Tibial nerve (tissue), 4 donors: Measurements from ENCODE around the gene IFITM10. TPM values are rescaled to one million over a fixed set of nuclear protein-coding genes. Genes with fewer than 3 reads are reported as not detected.

Experiments
- DNase-seq, 2 donors: peaks; one replicate each; pipeline ENCODE4 v3.0.0-alpha.2; 2019; ENCODE audit warnings: low spot score in 2 of 2
- H3K27ac ChIP-seq, 4 donors: fragments of 200-600 bp; sonication (generic) in 3 of 4; one replicate each; pipeline ENCODE4 v1.5.1; 2017 to 2019; ENCODE audit warnings: mild to moderate bottlenecking in 1 of 4
- H3K27me3 ChIP-seq, 2 donors: fragments of 200-600 bp; sonication (generic) in 1 of 2; one replicate each; pipeline versions ENCODE4 v1.5.1 to v1.6.0; 2017 to 2019
- H3K36me3 ChIP-seq, 3 donors: fragments of 200-600 bp; sonication (generic); one replicate each; pipeline ENCODE4 v1.5.1; 2018 to 2019
- H3K4me1 ChIP-seq, 4 donors: fragments of 200-600 bp; sonication (generic) in 3 of 4; one replicate each; pipeline ENCODE4 v1.5.1; 2017 to 2019
- H3K4me3 ChIP-seq, 4 donors: fragments of 200-600 bp; sonication (generic) in 3 of 4; one replicate each; pipeline ENCODE4 v1.5.1; 2017 to 2019; ENCODE audit warnings: mild to moderate bottlenecking in 1 of 4, moderate library complexity in 1 of 4
- H3K9me3 ChIP-seq, 4 donors: fragments of 200-600 bp; sonication (generic) in 3 of 4; one replicate each; pipeline ENCODE4 v1.5.1; 2017 to 2019
- CTCF ChIP-seq, 5 experiments: fragments of 200-600 bp in 3 of 5; fragments of 450-650 bp in 2 of 5; sonication (generic) in 3 of 5; IDR thresholded peaks; one replicate each; pipeline ENCODE4 v1.5.1; 2016 to 2019; ENCODE audit warnings: antibody characterized with exemption in 5 of 5, mild to moderate bottlenecking in 3 of 5, moderate library complexity in 2 of 5
- EP300 ChIP-seq, 2 donors: sonication (generic); formaldehyde crosslinking; IDR thresholded peaks; one replicate each; pipeline ENCODE4 v1.6.1; 2017; ENCODE audit warnings: antibody characterized with exemption in 2 of 2, mild to moderate bottlenecking in 1 of 2
- POLR2A ChIP-seq, 2 donors: fragments of 450-650 bp; IDR thresholded peaks; one replicate each; pipeline ENCODE4 v1.6.1; 2017; ENCODE audit warnings: antibody characterized with exemption in 2 of 2, mild to moderate bottlenecking in 2 of 2, moderate library complexity in 2 of 2
- WGBS, 2 donors: methylation state at CpG; one replicate each; pipeline ENCODE4 v1.1.5; 2018; 5-methylcytosine and 5-hydroxymethylcytosine counted together
- total RNA-seq, 4 donors: library from RNA; depleted of rRNA; stranded (reverse); fragments of >200 nt; gene quantifications; one replicate each; pipeline ENCODE4 v1.1.0, GENCODE V29; 2016

IFITM10 gene
- total RNA-seq, 4 donors from 2014 or later = 5.9 to 54.9 (median 13.8) TPM

GRCh38 chr11:1766719-1767398 lies 16.5 kb upstream of the IFITM10 start:
- H3K4me3 ChIP-seq = no peak overlapping the region
- no peak for DNase-seq
- H3K36me3 ChIP-seq = no peaks in the 10 kb centered on the region
- H3K9me3 ChIP-seq = no peaks in the 10 kb centered on the region
- H3K27me3 ChIP-seq = no peaks in the 10 kb centered on the region
- peaks cover 0 to 22% (median 15%) of the 10 kb centered on the region in 4 donors for H3K4me1 ChIP-seq
- TF ChIP-seq CTCF (IDR thresholded peaks at IDR 0.05) (no peak), EP300 (IDR thresholded peaks at IDR 0.05) (no peak), POLR2A (IDR thresholded peaks at IDR 0.05) (no peak)
- 82 to 94% methylated on average over 5 to 18 of the region's 22 CpGs for WGBS, 2 donors
- H3K27ac ChIP-seq = no peak overlapping the region

- no peaks in the 10 kb centered on the region for H3K27me3 ChIP-seq
- peaks cover 0 to 2% (median 0%) of the 10 kb centered on the region in 3 donors for H3K36me3 ChIP-seq
- DNase-seq = no peak
- H3K27ac ChIP-seq = no peak overlapping the region
- H3K4me3 ChIP-seq = no peak overlapping the region
- 83 to 88% methylated on average over 26 to 28 of the region's 28 CpGs for WGBS, 2 donors
- H3K9me3 ChIP-seq = no peaks in the 10 kb centered on the region
- H3K4me1 ChIP-seq = peaks cover 0 to 28% (median 22%) of the 10 kb centered on the region in 4 donors
- TF ChIP-seq POLR2A (IDR thresholded peaks at IDR 0.05) (no peak), EP300 (IDR thresholded peaks at IDR 0.05) (no peak), CTCF (IDR thresholded peaks at IDR 0.05) (no peak)
Measured at GRCh38 chr11:1765871-1766718, 15.7 kb upstream of the IFITM10 start.

- WGBS, 2 donors = 3% methylated on average over 24 to 41 of the region's 85 CpGs
- Histone ChIP-seq H3K4me1 (peaks cover 4 to 48% (median 42%) of the 10 kb centered on the region in 4 donors), H3K9me3 (no peaks in the 10 kb centered on the region), H3K36me3 (peaks cover 0 to 22% (median 7%) of the 10 kb centered on the region in 3 donors), H3K4me3 (peak within 1 kb of the TSS; percentile 70 to 100 (median 98)), H3K27ac (peak within 1 kb of the TSS; percentile 94 to 99 (median 96)), H3K27me3 (no peaks in the 10 kb centered on the region)
- TF ChIP-seq CTCF (IDR thresholded peaks at IDR 0.05) (peak in 1 of 5 experiments; percentile 26), EP300 (IDR thresholded peaks at IDR 0.05) (peak in 1 of 2 donors; percentile 86), POLR2A (IDR thresholded peaks at IDR 0.05) (peak; percentile 64 to 86)
- peak; percentile 83 for DNase-seq
Measured at GRCh38 chr11:1763796-1764661, 13.6 kb upstream of the IFITM10 start, which contains the start of gene CTSD. Gene CTSD, minus strand, starts transcription at chr11:1763927. Its CDS starts 68 bp downstream, at chr11:1763859.

- no peak for DNase-seq
- peaks cover 4 to 55% (median 49%) of the 10 kb centered on the region in 4 donors for H3K4me1 ChIP-seq
- no peak for TF ChIP-seq CTCF (IDR thresholded peaks at IDR 0.05)
- no peak for TF ChIP-seq POLR2A (IDR thresholded peaks at IDR 0.05)
- TF ChIP-seq EP300 (IDR thresholded peaks at IDR 0.05) = no peak
Measured at GRCh38 chr11:1763336-1763795, 13.0 kb upstream of the IFITM10 start.

More at GRCh38 chr11:1763336-1763795, 13.0 kb upstream of the IFITM10 start:
- no peaks in the 10 kb centered on the region for H3K27me3 ChIP-seq
- H3K4me3 ChIP-seq = peak overlapping the region; percentile 70 to 100 (median 98)
- H3K27ac ChIP-seq = peak overlapping the region; percentile 94 to 99 (median 96)
- WGBS, 2 donors = 4 to 5% methylated on average over 7 to 11 of the region's 32 CpGs
- H3K36me3 ChIP-seq = peaks cover 0 to 29% (median 7%) of the 10 kb centered on the region in 3 donors
- no peaks in the 10 kb centered on the region for H3K9me3 ChIP-seq
